GM12878 (cell line): ENCODE results near the gene ZNF423. TPM values are rescaled to one million over a fixed set of nuclear protein-coding genes. Genes with fewer than 3 reads are reported as not detected.

Experiments used
- CHD1 ChIP-seq: IDR thresholded peaks from 2 replicates; pipeline ENCODE4 v1.6.1; 2012; ENCODE audit warnings: low read depth, low read length, improper control_type of control experiment
- CUX1 ChIP-seq: IDR thresholded peaks from 2 replicates; pipeline ENCODE4 v1.6.1; 2012; ENCODE audit warnings: improper control_type of control experiment, low read depth, low read length; ENCODE audit not compliant: insufficient replicate concordance
- IKZF2 ChIP-seq, 2 experiments: fragments of 450-650 bp; IDR thresholded peaks; 2 replicates each; pipeline ENCODE4 v1.6.1; 2017; ENCODE audit warnings: mild to moderate bottlenecking in 2 of 2, moderate library complexity in 2 of 2
- IRF5 ChIP-seq: fragments of 450-650 bp; IDR thresholded peaks from 2 replicates; pipeline ENCODE4 v1.6.1; 2017; ENCODE audit warnings: borderline replicate concordance
- MLLT1 ChIP-seq: fragments of 450-650 bp; IDR thresholded peaks from 2 replicates; pipeline ENCODE4 v1.6.1; 2016; ENCODE audit warnings: mild to moderate bottlenecking
- NR2F1 ChIP-seq: fragments of 450-650 bp; conservative IDR thresholded peaks from 2 replicates; pipeline ENCODE4 v1.6.1; 2017; ENCODE audit warnings: mild to moderate bottlenecking
- PAX5 ChIP-seq: IDR thresholded peaks from 2 replicates; pipeline ENCODE4 v1.6.1; 2011; ENCODE audit warnings: low read depth, low read length, borderline replicate concordance
- RB1 ChIP-seq: fragments of 450-650 bp; formaldehyde crosslinking; IDR thresholded peaks from 2 replicates; pipeline ENCODE4 v1.6.1; 2017; ENCODE audit warnings: mild to moderate bottlenecking, borderline replicate concordance
- RELA ChIP-seq: fragments of 450-650 bp; IDR thresholded peaks from 2 replicates; pipeline ENCODE4 v1.8.0; 2014; ENCODE audit warnings: borderline replicate concordance; ENCODE audit not compliant: partially characterized antibody
- REST ChIP-seq: IDR thresholded peaks from 2 replicates; pipeline ENCODE4 v1.6.1; 2012; ENCODE audit warnings: mild to moderate bottlenecking, low read depth, low read length
- SMARCA5 ChIP-seq: fragments of 450-650 bp; IDR thresholded peaks from 2 replicates; pipeline ENCODE4 v1.6.1; 2017; ENCODE audit warnings: mild to moderate bottlenecking
- USF1 ChIP-seq: IDR thresholded peaks from 2 replicates; pipeline ENCODE4 v1.6.1; 2011; ENCODE audit warnings: borderline replicate concordance, low read depth, mild to moderate bottlenecking, moderate library complexity, mixed read lengths, low read length; ENCODE audit not compliant: insufficient read depth; ENCODE audit errors: extremely low read length
- USF2 ChIP-seq: IDR thresholded peaks from 2 replicates; pipeline ENCODE4 v1.6.1; 2011; ENCODE audit warnings: low read depth, low read length, improper control_type of control experiment, borderline replicate concordance
- ZBED1 ChIP-seq: IDR thresholded peaks from 2 replicates; pipeline ENCODE4 v1.6.1; 2016; ENCODE audit warnings: borderline replicate concordance
- ZNF207 ChIP-seq: fragments of 450-650 bp; IDR thresholded peaks from 2 replicates; pipeline ENCODE4 v1.6.1; 2014; ENCODE audit warnings: antibody characterized with exemption, mild to moderate bottlenecking, borderline replicate concordance
- ZNF24 ChIP-seq: fragments of 450-650 bp; IDR thresholded peaks from 2 replicates; pipeline ENCODE4 v1.6.1; 2017; ENCODE audit warnings: antibody characterized with exemption, mild to moderate bottlenecking
- polyA plus RNA-seq, 11 experiments: library from polyadenylated mRNA; depleted of rRNA in 4 of 11; unstranded in 6 of 11; stranded (reverse) in 5 of 11; fragments of >200 nt; fragmentation: Nextera tagmentation in 4 of 11; fragmentation: Illumina TruSeq in 1 of 11; extraction: Ambion mirVana in 4 of 11; extraction: Trizol in 1 of 11; gene quantifications; 1 replicate in 1 of 11; 2 replicates in 10 of 11; pipeline versions ENCODE4 v1.2.1 to v1.2.3, GENCODE V29; 2011 to 2016; ENCODE audit warnings: inconsistent platforms in 2 of 11, missing spikeins in 2 of 11, low read depth in 1 of 11
- total RNA-seq, 4 experiments: library from RNA; depleted of rRNA in 3 of 4; stranded (reverse); fragments of >200 nt in 3 of 4; fragmentation: Illumina TruSeq in 1 of 4; extraction: Trizol in 1 of 4; gene quantifications; 2 replicates each; pipeline versions ENCODE4 v1.2.1 to v1.2.3, GENCODE V29; 2013 to 2021

Gene ZNF423
- total and polyA plus RNA-seq, 10 of the 15 experiments (the other 5 are each of a cell fraction or from before 2014, with no cell fraction given) = 0.03 to 0.64 (median 0.10) TPM

- TF ChIP-seq IRF5 (no peak), PAX5 (peak; percentile 98), ZNF24 (peak; percentile 59), CHD1 (no peak), ZNF207 (no peak), NR2F1 (peak; percentile 63), IKZF2 (IDR thresholded peaks at IDR 0.05) (peak; percentile 64 to 68; a peak in 2 of 4 replicates), USF1 (no peak), MLLT1 (no peak), CUX1 (no peak), RELA (peak; percentile 76), SMARCA5 (no peak), REST (no peak), RB1 (no peak), ZBED1 (no peak), USF2 (no peak)
Measured at GRCh38 chr16:49529411-49530045, 326.4 kb downstream of the ZNF423 start (continued).
